Memory B cell (primary cell): ENCODE data around the gene FRYL.

ENCODE experiments used
- ATAC-seq: fragments of 150-1000 bp; cut with Tn5 transposase; 2 replicates; pipeline ENCODE4 v1.10.0; 2021; ENCODE audit warnings: low read depth, mild to moderate bottlenecking, moderate library complexity
- DNase-seq, 2 donors: peaks; one replicate each; pipeline ENCODE4 v3.0.0; 2022; ENCODE audit warnings: low spot score in 2 of 2
- H3K27ac Mint-ChIP-seq: one replicate; pipeline ENCODE4 v1.8.0; 2022; ENCODE audit warnings: mild to moderate bottlenecking, moderate library complexity, mixed read lengths
- H3K27me3 Mint-ChIP-seq: one replicate; pipeline ENCODE4 v1.8.0; 2022; ENCODE audit warnings: mixed read lengths
- H3K36me3 Mint-ChIP-seq: one replicate; pipeline ENCODE4 v1.8.0; 2022; ENCODE audit warnings: mild to moderate bottlenecking, mixed read lengths
- H3K4me1 Mint-ChIP-seq: one replicate; pipeline ENCODE4 v1.8.0; 2022; ENCODE audit warnings: mixed read lengths
- H3K4me3 Mint-ChIP-seq: one replicate; pipeline ENCODE4 v1.8.0; 2022; ENCODE audit warnings: mild to moderate bottlenecking, moderate library complexity, mixed read lengths
- H3K9me3 Mint-ChIP-seq: one replicate; pipeline ENCODE4 v1.8.0; 2022; ENCODE audit warnings: mixed read lengths

Gene FRYL

GRCh38 chr4:48796927-48797679 lies 17.0 kb upstream of the FRYL start:
- ATAC-seq (no peak), DNase-seq (no peak)
- H3K4me1 Mint-ChIP-seq, result peaks cover 9% of the 10 kb centered on the region
- no peaks in the 10 kb centered on the region for H3K9me3 Mint-ChIP-seq
- H3K27me3 Mint-ChIP-seq, result peaks cover 3% of the 10 kb centered on the region
- peaks cover 2% of the 10 kb centered on the region for H3K36me3 Mint-ChIP-seq
- H3K4me3 Mint-ChIP-seq, result no peak overlapping the region
- no peak overlapping the region for H3K27ac Mint-ChIP-seq

- no peak for ATAC-seq
- Mint-ChIP-seq H3K27me3 (peaks cover 3% of the 10 kb centered on the region), H3K36me3 (peaks cover 2% of the 10 kb centered on the region), H3K4me3 (no peak overlapping the region), H3K27ac (no peak overlapping the region), H3K9me3 (no peaks in the 10 kb centered on the region), H3K4me1 (peaks cover 9% of the 10 kb centered on the region)
- DNase-seq, result no peak
These were observed 16.3 kb upstream of the FRYL start for GRCh38 chr4:48796191-48796926.

- Mint-ChIP-seq H3K27ac (no peak overlapping the region), H3K9me3 (no peaks in the 10 kb centered on the region), H3K27me3 (peaks cover 3% of the 10 kb centered on the region), H3K4me1 (peaks cover 9% of the 10 kb centered on the region), H3K4me3 (no peak overlapping the region), H3K36me3 (peaks cover 2% of the 10 kb centered on the region)
- no peak for DNase-seq
- ATAC-seq, result peak; percentile 15
These were observed 15.0 kb upstream of the FRYL start for GRCh38 chr4:48795108-48795507.

GRCh38 chr4:48792348-48793006 lies 12.4 kb upstream of the FRYL start:
- Mint-ChIP-seq H3K27me3 (no peaks in the 10 kb centered on the region), H3K4me3 (no peak overlapping the region), H3K4me1 (peaks cover 9% of the 10 kb centered on the region), H3K9me3 (no peaks in the 10 kb centered on the region), H3K36me3 (no peaks in the 10 kb centered on the region), H3K27ac (no peak overlapping the region)
- DNase-seq, result no peak
- ATAC-seq, result no peak

- Mint-ChIP-seq H3K27ac (no peak overlapping the region), H3K27me3 (no peaks in the 10 kb centered on the region), H3K4me1 (peaks cover 9% of the 10 kb centered on the region), H3K36me3 (no peaks in the 10 kb centered on the region), H3K9me3 (no peaks in the 10 kb centered on the region), H3K4me3 (no peak overlapping the region)
- DNase-seq (no peak), ATAC-seq (no peak)
These were observed 11.2 kb upstream of the FRYL start for GRCh38 chr4:48791313-48791712.

- H3K4me1 Mint-ChIP-seq, result peaks cover 8% of the 10 kb centered on the region
- H3K27ac Mint-ChIP-seq, result no peak overlapping the region
- no peaks in the 10 kb centered on the region for H3K9me3 Mint-ChIP-seq
- H3K27me3 Mint-ChIP-seq, result no peaks in the 10 kb centered on the region
- DNase-seq, result no peak
- H3K4me3 Mint-ChIP-seq, result no peak overlapping the region
- H3K36me3 Mint-ChIP-seq, result no peaks in the 10 kb centered on the region
- no peak for ATAC-seq
These were observed 10.5 kb upstream of the FRYL start for GRCh38 chr4:48790561-48790960.

- no peak overlapping the region for H3K4me3 Mint-ChIP-seq
- no peak overlapping the region for H3K27ac Mint-ChIP-seq
- DNase-seq (no peak), ATAC-seq (no peak)
- H3K4me1 Mint-ChIP-seq, result no peaks in the 10 kb centered on the region
- H3K9me3 Mint-ChIP-seq, result no peaks in the 10 kb centered on the region
- H3K27me3 Mint-ChIP-seq, result no peaks in the 10 kb centered on the region
- H3K36me3 Mint-ChIP-seq, result no peaks in the 10 kb centered on the region
These were observed 7.0 kb upstream of the FRYL start for GRCh38 chr4:48787056-48787455.

GRCh38 chr4:48786549-48786948 lies 6.5 kb upstream of the FRYL start:
- no peaks in the 10 kb centered on the region for H3K36me3 Mint-ChIP-seq
- no peaks in the 10 kb centered on the region for H3K9me3 Mint-ChIP-seq
- ATAC-seq, result no peak
- H3K27me3 Mint-ChIP-seq, result no peaks in the 10 kb centered on the region
- DNase-seq, result no peak
- no peak overlapping the region for H3K4me3 Mint-ChIP-seq
- H3K4me1 Mint-ChIP-seq, result peaks cover under 1% of the 10 kb centered on the region
- no peak overlapping the region for H3K27ac Mint-ChIP-seq

- Mint-ChIP-seq H3K27me3 (no peaks in the 10 kb centered on the region), H3K4me1 (peaks cover 6% of the 10 kb centered on the region), H3K4me3 (no peak overlapping the region), H3K27ac (no peak overlapping the region), H3K9me3 (no peaks in the 10 kb centered on the region), H3K36me3 (no peaks in the 10 kb centered on the region)
- ATAC-seq, result no peak
- DNase-seq, result no peak
These were observed 5.2 kb upstream of the FRYL start for GRCh38 chr4:48785302-48785701.

GRCh38 chr4:48781968-48782367 lies 1.9 kb upstream of the FRYL start:
- peak overlapping the region; percentile 63 for H3K27ac Mint-ChIP-seq
- H3K27me3 Mint-ChIP-seq, result no peaks in the 10 kb centered on the region
- DNase-seq, result no peak
- H3K9me3 Mint-ChIP-seq, result no peaks in the 10 kb centered on the region
- no peaks in the 10 kb centered on the region for H3K36me3 Mint-ChIP-seq
- no peak for ATAC-seq
- H3K4me1 Mint-ChIP-seq, result peaks cover 14% of the 10 kb centered on the region
- no peak overlapping the region for H3K4me3 Mint-ChIP-seq

- Mint-ChIP-seq H3K36me3 (no peaks in the 10 kb centered on the region), H3K9me3 (no peaks in the 10 kb centered on the region), H3K4me1 (peaks cover 20% of the 10 kb centered on the region), H3K27ac (peak overlapping the region; percentile 82), H3K4me3 (peak overlapping the region; percentile 100), H3K27me3 (no peaks in the 10 kb centered on the region)
- ATAC-seq (no peak), DNase-seq (no peak)
These were observed 761 bp upstream of the FRYL start for GRCh38 chr4:48780865-48781214.

GRCh38 chr4:48779095-48779997 lies 733 bp downstream of the FRYL start:
- DNase-seq (peak; percentile 62 to 75), ATAC-seq (peak; percentile 61)
- no peaks in the 10 kb centered on the region for H3K27me3 Mint-ChIP-seq
- peaks cover 20% of the 10 kb centered on the region for H3K4me1 Mint-ChIP-seq
- peak overlapping the region; percentile 100 for H3K4me3 Mint-ChIP-seq
- no peaks in the 10 kb centered on the region for H3K36me3 Mint-ChIP-seq
- H3K9me3 Mint-ChIP-seq, result no peaks in the 10 kb centered on the region
- peak overlapping the region; percentile 82 for H3K27ac Mint-ChIP-seq

- Mint-ChIP-seq H3K4me1 (peaks cover 21% of the 10 kb centered on the region), H3K27ac (peak overlapping the region; percentile 82), H3K9me3 (no peaks in the 10 kb centered on the region), H3K27me3 (no peaks in the 10 kb centered on the region), H3K4me3 (peak overlapping the region; percentile 100), H3K36me3 (no peaks in the 10 kb centered on the region)
- DNase-seq (no peak), ATAC-seq (no peak)
These were observed 1.5 kb downstream of the FRYL start for GRCh38 chr4:48778431-48779094.
